Measurements from ENCODE around the gene AQP9. TPM values are rescaled to one million over a fixed set of nuclear protein-coding genes. Genes with fewer than 3 reads are reported as not detected.

AQP9 gene
- total and polyA plus RNA-seq, 11 donors: 0.11 to 17.7 (median 0.96) TPM

- Histone ChIP-seq H3K36me3 (no peaks in the 10 kb centered on the region), H3K4me1 (no peaks in the 10 kb centered on the region), H3K27me3 (peaks cover 0 to 9% (median 0%) of the 10 kb centered on the region in 9 donors), H3K4me3 (no peak overlapping the region), H3K27ac (no peak overlapping the region), H3K9me3 (no peaks in the 10 kb centered on the region)
- no peak for ATAC-seq
- intact Hi-C loops (cut with DNase I): loop anchor here in 2 of 10 donors (2.0 to 5.0 kb wide), 2 partner anchors 68 kb away; no protein-coding TSS in a partner anchor
- WGBS, 4 donors: 77 to 89% (median 81%) methylated on average over 3 of the region's 3 CpGs
- DNase-seq: no peak
- no peak for TF ChIP-seq CTCF (IDR thresholded peaks at IDR 0.05)
- no peak for TF ChIP-seq POLR2A (IDR thresholded peaks at IDR 0.05)
Measured at GRCh38 chr15:58114388-58114787, 23.8 kb upstream of the AQP9 start.

- Histone ChIP-seq H3K4me1 (no peaks in the 10 kb centered on the region), H3K27me3 (peaks cover 0 to 7% (median 0%) of the 10 kb centered on the region in 9 donors), H3K36me3 (no peaks in the 10 kb centered on the region), H3K27ac (no peak overlapping the region), H3K9me3 (no peaks in the 10 kb centered on the region), H3K4me3 (no peak overlapping the region)
- ATAC-seq (no peak), DNase-seq (no peak)
- TF ChIP-seq CTCF (IDR thresholded peaks at IDR 0.05) (no peak), POLR2A (IDR thresholded peaks at IDR 0.05) (no peak)
- intact Hi-C loops (cut with DNase I): loop anchor here in 7 of 10 donors (2.0 to 5.0 kb wide), 2 partner anchors 67 to 68 kb away; no protein-coding TSS in a partner anchor
Measured at GRCh38 chr15:58114812-58115211, 23.4 kb upstream of the AQP9 start.

- no peaks in the 10 kb centered on the region for H3K9me3 ChIP-seq
- no peak for ATAC-seq
- no peaks in the 10 kb centered on the region for H3K36me3 ChIP-seq
- TF ChIP-seq CTCF (IDR thresholded peaks at IDR 0.05) (peak in 9 of 12 donors; percentile 6 to 37 (median 18)), POLR2A (IDR thresholded peaks at IDR 0.05) (no peak)
- no peaks in the 10 kb centered on the region for H3K4me1 ChIP-seq
- no peak overlapping the region for H3K27ac ChIP-seq
- intact Hi-C loops (cut with DNase I): loop anchor here in 6 of 10 donors (2.0 to 5.0 kb wide), 2 partner anchors 67 kb away; no protein-coding TSS in a partner anchor
- 74 to 90% (median 83%) methylated on average over 1 of the region's 1 CpG for WGBS, 4 donors
- DNase-seq: no peak
- no peak overlapping the region for H3K4me3 ChIP-seq
- H3K27me3 ChIP-seq: peaks cover 0 to 7% (median 0%) of the 10 kb centered on the region in 9 donors
Measured at GRCh38 chr15:58115692-58116091, 22.5 kb upstream of the AQP9 start.

GRCh38 chr15:58117619-58118018 is 20.6 kb upstream of the AQP9 start:
- DNase-seq: no peak

More at GRCh38 chr15:58117619-58118018, 20.6 kb upstream of the AQP9 start:
- intact Hi-C loops (cut with DNase I): loop anchor here in 5 of 10 donors (5.0 kb wide), 1 partner anchor 65 kb away; no protein-coding TSS in a partner anchor
- no peak for ATAC-seq
- Histone ChIP-seq H3K27ac (no peak overlapping the region), H3K27me3 (peaks cover 0 to 2% (median 0%) of the 10 kb centered on the region in 9 donors), H3K4me3 (no peak overlapping the region), H3K36me3 (no peaks in the 10 kb centered on the region), H3K4me1 (no peaks in the 10 kb centered on the region), H3K9me3 (no peaks in the 10 kb centered on the region)
- TF ChIP-seq CTCF (IDR thresholded peaks at IDR 0.05) (no peak), POLR2A (IDR thresholded peaks at IDR 0.05) (no peak)
- 91 to 99% (median 93%) methylated on average over 1 of the region's 1 CpG for WGBS, 4 donors
